Posterior cingulate gyrus (tissue), 11 donors: ENCODE measurements around the gene RCBTB1.

Experiments
- DNase-seq, 10 donors: peaks; one replicate each; pipeline versions ENCODE4 v3.0.0 to v3.0.0-alpha.2; 2020 to 2021; ENCODE audit warnings: mixed read lengths in 3 of 10
- intact Hi-C: fragments of 100-400 bp; cut with DNase I; formaldehyde crosslinking; loops from one replicate; pipeline ENCODE4 v1.15.1; 2023

Gene RCBTB1

DNA sequence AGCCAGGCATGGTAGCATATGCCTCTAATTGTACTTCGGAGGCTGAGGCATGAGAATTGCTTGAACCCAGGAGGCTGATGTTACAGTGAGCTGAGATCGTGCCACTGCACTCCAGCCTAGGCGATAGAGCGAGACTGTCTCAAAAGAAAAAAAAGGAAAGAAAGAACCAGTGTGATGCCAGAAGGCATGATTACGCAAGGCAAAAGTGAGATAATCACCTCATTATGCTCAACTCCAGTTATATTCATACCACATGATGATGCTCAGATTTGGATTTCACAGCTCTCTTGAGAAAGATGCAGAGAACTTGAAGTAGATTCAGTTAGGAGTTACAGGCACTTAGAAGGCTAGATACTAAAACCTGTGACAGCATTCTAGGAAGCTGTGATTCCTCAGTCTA lies 21.8 kb downstream of the RCBTB1 start:
- intact Hi-C loops: no loop called here
- no peak for DNase-seq

DNA sequence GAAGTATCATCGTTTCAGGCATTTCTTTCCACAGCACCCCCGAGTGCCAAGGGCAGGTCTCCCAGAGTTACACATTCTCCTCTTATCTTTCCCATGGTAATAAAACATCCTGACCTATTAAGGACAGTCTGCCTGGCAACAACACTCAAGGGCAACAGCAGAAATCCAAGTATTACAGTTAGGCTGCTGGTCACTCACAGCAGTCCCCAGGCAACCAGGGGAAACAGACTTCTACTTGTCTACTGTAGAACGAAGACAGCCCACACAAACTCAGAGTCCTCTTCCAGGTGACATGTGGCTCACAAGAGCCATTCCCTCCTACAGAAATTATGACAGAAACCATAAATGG lies 24.3 kb downstream of the RCBTB1 start:
- DNase-seq: no peak
- intact Hi-C loops: no loop called here

DNA sequence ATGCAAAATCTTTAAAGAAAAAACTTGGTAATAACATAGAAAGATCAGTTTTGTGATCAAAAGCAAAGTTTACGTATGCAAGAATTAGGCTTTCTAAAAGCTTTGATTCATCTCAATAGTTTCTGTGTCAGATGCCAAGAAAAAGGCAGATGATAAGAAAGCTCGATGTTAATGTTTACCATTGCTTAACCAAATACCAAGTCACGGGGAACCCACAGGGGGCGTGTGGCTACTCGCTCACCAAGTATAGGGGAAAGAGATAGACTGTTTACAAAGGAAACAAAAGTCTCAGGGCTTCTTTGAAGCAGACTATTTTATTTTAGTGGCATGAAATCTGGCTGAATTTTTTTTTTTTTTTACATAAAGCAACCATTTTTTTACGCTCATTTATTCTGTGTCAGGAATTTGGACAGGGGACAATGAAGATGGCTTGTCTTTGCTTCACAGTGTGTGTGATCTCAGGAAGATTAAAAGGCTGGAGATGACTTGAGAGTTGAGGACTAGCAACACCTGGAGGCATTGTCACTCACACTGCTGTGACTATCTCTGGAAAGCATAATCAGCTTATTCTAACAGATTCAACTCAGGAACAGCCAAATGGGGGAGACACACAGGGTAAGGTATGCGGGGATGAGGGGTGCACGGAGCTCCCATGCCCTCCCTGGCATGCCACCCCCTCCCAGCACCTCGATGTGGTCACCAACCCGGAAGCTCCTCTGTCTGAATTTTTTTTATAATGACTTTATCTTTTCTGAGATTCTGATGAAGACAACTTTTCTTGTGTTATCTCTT lies 24.9 kb downstream of the RCBTB1 start:
- intact Hi-C loops: no loop called here
- no peak for DNase-seq

DNA sequence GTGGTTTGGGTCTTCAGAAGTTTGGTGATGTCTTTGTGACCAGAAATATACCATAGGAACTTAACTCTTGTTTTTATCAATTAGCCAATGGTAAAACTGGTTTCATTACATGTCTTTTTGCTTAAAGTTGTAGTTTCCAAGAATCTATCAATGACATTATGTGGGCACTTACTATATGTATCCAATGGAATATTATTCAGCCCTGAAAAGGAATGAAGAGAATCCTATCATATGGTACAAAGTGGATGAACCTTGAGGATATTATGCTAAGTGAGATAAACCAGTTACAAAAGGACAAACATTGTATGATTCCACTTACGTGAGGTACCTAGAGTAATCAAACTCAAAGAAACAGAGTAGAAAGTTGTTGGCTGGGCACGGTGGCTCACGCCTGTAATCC lies 26.4 kb downstream of the RCBTB1 start:
- intact Hi-C loops: no loop called here
- no peak for DNase-seq

DNA sequence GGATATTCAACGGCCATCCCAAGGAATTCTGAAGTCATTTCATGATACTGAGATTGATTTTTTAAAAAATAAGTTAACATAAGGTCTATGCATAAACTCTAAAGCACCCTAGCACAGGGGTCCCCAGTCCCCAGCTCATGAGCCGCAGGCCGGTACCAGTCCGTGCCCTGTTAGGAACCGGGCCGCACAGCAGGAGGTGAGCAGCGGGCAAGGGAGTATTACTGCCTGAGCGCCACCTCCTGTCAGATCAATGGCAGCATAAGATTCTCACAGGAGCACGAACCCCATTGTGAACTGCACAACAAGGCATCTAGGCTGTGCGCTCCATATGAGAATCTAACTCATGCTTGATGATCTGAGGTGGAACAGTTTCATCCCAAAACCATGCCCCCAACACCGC lies 31.0 kb downstream of the RCBTB1 start:
- intact Hi-C loops: no loop called here
- no peak for DNase-seq

DNA sequence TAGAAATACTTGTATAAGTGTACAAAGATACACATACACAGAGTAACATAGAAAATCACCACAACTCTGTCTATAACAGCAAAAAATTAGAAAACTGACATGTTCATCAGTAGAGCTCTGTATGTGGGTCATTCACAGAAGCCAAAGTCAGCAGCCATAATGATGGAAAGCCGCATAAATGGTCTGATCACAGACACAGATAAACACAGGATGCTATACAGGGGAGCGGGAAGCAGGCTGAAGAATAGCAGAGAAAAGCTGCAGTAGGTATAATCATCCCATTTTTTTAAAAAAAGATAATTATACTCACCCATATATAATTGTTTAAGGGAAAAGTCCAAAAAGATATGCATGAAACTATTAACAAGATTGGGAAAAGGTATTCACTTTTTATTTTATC lies 31.5 kb downstream of the RCBTB1 start:
- intact Hi-C loops: no loop called here
- DNase-seq: no peak

DNA sequence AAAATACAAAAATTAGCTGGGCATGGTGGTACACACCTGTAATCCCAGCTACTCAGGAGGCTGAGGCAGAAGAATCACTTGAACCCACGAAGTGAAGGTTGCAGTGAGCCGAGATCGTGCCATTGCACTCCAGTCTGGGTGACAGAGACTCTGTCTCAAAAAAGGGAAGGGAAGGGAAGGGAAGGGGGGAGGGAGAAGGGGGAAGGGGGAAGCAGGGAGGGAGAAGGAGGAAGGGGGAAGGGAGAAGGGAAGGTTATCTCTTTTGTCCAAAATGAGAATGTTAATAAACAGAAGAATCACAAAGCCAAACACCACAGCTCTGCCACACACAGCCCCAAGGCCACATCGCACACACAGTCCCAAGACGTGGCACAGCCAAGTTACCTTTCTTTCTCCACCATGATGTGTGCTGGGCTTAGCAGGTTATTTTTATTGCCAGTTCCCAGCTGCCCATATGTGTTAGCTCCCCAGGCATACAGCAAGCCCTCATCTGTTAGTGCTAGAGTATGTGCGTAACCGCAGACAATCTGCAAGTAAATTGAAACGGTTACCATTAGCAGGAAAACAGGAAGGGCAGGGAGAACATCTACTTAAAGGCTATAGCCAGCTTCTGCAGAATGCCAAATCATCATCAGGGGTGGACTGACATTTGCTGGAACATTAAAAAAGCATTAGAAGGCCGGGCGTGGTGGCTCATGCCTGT lies 34.3 kb downstream of the RCBTB1 start:
- intact Hi-C loops: no loop called here
- no peak for DNase-seq

DNA sequence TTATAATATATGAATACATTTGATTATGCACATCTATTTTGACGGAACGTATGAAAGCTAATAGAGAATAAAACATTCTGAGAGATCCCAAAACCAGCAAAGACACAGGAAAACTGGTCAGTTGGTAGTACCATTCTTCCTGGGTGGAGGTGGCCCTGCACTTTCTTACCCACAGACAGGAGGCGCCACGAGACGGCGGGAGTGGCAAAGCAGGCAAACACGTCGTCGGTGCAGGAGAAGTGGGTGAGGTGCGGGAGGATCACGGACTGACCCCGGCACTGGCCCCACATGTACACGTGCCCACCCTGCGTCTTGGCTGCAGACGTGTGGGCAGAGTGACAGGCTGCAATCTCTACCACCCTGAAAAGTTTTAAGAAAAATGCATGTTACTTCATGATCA lies 36.1 kb downstream of the RCBTB1 start:
- no peak for DNase-seq
- intact Hi-C loops: no loop called here

DNA sequence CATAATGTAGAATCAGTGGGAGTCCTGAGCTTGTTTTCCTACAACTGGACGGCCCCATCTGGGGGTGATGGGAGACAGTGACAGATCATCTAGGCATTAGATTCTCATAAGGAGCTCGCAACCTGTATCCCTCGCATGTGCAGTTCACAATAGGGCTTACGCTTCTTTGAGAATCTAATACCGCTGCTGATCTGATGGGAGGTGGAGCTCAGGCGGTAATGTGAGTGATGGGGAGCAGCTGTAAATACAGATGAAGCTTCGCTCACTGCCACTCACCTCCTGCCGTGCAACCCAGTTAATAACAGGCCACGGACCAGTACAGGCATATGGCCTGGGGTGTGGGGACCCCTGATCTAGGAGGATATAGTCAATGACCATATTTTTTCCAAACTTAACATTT lies 38.8 kb downstream of the RCBTB1 start:
- intact Hi-C loops: no loop called here
- no peak for DNase-seq

DNA sequence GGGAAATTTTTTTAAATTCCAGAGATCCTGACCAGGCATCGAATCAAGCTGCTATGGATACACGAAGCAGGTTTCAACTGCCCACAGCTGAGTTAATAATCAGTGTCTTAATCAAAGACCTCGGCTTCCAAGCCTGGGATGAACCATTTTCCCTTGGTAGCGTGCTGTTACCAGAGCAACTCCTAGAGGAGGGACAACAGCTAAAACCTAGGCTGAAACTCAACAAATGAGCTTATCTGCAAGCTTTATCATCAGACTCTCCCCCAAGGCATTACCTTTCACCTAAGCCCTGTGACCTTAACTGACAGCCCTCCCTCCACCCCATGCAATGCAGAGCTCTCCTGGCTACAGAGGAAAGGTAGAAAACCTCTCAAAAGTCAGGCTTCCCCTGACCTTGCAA lies 39.7 kb downstream of the RCBTB1 start:
- intact Hi-C loops: no loop called here
- no peak for DNase-seq

DNA sequence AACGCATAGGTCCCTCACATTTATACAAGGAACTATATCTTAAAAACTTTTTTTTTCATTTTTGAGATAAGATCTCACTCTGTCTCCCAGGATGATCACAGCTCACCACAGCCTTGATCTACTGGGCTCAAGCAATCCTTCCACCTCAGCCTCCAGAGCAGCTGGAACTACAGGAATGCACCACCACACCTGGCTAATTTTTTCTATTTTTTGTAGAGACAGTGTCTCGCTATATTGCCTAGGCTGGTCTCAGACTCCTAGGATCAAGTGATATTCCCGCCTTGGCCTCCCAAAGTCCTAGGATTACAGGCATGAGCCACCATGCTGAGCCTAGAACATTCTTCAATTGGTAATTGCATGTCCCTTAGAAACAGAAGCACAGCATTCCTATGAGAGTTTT lies 41.7 kb downstream of the RCBTB1 start:
- no peak for DNase-seq
- intact Hi-C loops: no loop called here

DNA sequence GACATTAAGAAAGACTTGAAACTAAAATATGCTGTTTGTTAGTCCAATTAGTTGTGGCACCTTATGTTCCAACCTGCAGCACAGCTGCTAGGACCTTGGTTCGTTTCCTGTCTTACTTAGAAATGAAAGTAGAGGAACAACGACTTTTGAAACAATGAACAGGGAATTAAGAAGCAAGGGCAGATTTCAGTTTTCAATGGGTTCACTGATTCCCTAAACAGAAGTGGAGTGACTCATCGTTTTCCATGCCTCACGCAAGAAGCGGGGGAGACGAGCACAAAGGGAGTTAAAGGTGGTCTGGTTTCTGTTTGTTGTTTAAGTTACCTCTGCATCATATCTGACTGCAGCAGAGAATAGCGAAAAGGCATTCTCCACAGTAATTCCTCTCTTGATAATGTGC lies 44.8 kb downstream of the RCBTB1 start:
- intact Hi-C loops: no loop called here
- no peak for DNase-seq

DNA sequence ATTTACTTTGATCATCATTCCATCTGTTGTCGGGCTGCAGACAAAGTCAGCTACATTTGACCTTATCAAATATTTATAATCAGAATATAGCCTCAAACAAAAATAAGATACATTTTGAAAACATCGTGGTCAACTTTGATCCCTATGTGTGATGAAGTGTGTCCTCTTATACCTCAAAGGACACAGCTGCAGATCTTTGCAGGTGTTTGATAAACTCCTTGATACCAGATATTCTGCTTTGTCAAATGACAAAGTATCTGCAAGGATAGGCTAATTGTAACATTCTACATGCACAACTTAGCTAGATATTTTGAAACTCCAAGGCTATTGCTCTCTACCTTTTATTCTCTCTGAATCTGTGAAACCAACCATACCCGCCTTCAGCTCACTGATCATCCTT lies 45.6 kb downstream of the RCBTB1 start:
- DNase-seq: no peak
- intact Hi-C loops: no loop called here

DNA sequence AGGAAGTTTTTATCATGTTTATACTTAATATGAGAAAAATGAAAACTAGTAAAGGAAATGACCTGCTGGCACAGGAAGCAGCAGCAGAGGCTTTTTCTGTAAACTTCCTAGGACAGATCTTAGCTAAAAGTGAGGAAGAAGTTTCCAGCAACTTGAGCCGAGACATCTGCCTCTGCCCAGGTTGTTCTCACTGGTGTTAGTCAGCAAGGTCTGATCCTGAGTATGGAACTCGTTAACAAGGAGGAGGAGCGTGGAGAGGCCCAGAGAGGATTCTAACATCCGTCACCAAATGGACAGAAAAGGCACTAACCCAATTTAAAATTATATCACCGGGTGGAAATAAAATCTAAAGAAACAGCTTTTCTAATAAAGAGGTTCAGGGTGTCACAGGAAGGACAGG lies 46.0 kb downstream of the RCBTB1 start:
- intact Hi-C loops: no loop called here
- no peak for DNase-seq

DNA sequence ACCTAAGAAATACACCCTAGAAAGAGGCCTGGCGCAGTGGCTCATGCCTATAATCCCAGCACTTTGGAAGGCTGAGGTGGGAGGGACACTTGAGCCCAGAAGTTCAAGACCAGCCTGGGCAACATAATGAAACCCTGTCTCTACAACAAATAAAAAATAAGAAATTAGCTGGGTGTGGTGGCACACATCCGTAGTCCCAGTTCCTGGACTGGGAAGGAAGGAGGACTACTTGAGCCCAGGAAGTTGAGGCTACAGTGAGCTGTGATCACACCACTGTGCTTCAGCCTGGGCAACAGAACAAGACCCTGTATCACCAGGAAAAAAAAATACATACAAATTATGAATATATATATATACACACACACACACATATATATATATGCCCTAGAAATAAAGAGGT lies 47.0 kb downstream of the RCBTB1 start:
- no peak for DNase-seq
- intact Hi-C loops: no loop called here

DNA sequence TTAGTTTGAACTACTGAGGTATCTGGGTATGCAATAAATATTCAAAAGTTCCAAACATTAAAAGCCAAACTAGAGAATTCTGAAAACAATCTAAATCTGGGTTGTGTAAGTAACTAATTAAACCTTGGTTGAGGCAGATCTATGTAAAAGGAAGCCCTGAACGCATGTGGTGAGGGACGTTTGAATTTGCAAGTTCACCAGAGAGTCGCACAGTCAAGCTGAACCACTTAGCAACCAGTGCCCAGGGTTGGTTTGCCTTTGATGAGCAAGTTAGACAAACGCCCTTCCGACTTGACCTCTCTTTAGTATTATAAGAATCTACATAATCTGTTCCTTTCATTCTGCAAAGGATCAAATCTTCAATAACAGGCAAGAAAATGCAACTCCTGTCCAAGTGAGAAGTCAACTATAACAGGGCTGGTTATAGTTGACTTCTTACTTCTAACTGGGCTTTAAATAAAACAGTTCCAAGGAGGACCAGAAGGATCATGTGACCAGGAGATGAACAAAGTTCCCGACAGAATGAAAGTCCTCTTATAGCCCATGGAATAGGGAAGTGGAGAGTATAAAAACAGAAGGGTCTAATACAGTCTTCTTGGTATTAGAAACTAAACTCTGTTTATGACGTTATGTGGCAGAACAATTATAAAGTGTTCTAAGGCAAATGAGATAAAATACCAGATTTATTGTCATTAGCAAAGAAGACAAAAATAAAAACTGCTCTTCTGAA lies 49.0 kb downstream of the RCBTB1 start:
- DNase-seq: no peak
- intact Hi-C loops: no loop called here

DNA sequence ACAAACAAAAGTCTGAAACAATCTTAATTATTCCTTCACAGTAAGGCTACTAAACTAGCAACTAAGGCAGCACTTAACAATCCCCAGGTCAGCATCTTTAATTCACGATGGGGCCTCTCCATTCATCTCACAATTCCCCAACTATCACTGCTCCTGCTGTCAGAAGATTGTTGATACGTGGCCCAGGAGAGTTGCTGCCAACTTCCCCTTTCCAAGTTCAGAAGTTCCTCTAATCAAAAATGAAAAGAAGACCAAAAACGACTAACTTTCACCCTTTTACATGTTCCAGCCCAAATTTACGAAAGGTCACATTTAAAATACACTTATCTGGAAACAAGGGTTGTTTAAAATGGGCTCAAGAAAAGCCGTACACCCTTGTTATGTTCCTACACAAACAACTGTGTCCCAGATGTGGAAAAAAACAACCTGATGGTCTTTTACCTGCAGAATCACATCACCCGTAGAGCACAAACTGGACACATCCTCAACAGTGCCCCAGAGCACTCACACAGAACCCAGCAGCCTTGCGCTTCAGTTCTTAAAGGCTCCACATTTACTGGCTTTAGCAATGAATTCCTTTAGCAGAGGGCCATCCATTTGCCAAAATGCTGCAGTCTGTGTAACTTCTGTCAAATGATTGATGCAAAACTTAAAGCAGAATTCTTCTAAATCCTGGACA lies 51.6 kb downstream of the RCBTB1 start:
- intact Hi-C loops: no loop called here
- no peak for DNase-seq

DNA sequence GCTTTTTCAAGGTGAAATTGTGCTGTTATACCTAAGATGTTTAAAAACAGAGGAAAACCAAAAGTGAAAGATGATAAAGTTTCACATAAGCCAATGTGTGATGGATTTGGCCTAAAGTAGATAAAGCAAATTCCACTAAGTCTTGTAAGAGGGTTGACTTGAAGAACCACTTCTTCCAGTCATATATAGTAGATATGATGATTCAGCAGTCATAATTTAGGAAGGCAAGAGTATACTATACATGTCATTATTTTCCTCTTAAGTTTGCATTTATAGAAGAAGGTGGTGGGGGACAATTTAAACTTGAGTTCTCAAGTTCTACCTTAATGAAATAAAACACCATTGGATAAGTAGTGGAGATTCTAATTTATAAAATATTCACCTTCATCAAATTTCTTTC lies 52.3 kb downstream of the RCBTB1 start:
- DNase-seq: no peak
- intact Hi-C loops: no loop called here

DNA sequence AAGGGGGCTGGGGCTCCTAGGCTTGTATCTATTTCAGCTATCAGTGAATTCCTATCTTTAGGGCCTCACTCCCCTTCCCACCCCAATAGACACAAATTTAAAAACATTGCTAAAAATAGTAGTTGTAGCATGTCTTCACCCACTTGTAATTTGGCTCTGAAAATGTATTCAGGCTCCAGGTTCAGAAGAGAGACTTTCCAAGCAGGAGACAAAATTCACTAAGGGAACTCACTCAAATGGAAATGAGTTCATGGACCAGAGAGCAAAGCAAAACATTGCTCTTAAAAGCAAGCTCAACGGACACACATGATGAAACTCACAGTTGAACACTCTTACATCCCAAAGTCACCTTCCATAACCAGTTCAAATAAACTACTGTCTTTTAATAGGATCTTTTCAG lies 52.8 kb downstream of the RCBTB1 start:
- no peak for DNase-seq
- intact Hi-C loops: no loop called here

DNA sequence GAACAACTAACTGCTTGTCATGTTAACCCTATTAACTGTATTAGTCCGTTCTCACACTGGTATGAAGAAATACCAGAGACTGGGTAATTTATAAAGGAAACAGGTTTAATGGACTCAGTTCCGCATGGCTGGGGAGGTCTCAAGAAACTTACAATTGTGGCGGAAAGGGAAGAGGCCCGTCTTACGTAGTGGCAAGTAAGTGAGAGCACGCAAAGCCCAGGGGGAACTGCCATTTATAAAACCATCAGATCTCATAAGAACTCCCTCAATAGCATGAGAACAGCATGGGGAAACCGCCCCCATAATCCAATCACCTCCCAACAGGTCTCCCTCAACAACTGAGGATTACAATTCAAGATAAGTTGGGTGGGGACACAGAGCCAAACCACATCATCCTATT lies 54.9 kb downstream of the RCBTB1 start:
- intact Hi-C loops: no loop called here
- no peak for DNase-seq

DNA sequence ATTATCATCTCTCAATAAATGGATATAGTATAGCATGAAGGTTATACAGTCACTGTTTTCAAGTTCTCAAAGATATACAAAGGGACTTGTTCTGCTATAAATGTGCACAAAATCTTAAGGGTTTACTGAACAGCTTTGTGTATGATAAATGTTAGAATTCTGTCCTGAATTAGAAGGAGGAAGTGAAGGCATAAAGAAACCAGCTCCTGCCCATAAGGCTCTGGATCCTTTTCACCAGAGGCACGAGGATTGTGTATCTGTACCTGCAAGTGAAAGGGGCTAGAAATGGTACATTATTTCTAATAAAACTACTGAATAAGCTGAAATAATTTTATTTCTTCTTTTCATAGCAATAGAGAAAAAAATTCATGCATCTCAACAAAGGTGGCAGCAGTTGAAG lies 57.2 kb downstream of the RCBTB1 start:
- intact Hi-C loops: no loop called here
- DNase-seq: no peak
